GM23338 (cell line): Measurements from ENCODE around the gene OPRPN. TPM values are rescaled to one million over a fixed set of nuclear protein-coding genes. Genes with fewer than 3 reads are reported as not detected.

ENCODE experiments used
- ATAC-seq: fragments of 200-7000 bp; cut with Tn5 transposase; 3 replicates; pipeline ENCODE4 v1.9.1; 2020
- DNase-seq: peaks from one replicate; pipeline ENCODE4 v3.0.0-alpha.2; 2015; ENCODE audit warnings: low spot score
- H2AFZ ChIP-seq: fragments of 200-600 bp; sonication (generic); 2 replicates; pipeline ENCODE4 v1.8.0; 2016; ENCODE audit warnings: antibody characterized with exemption, mild to moderate bottlenecking, moderate library complexity
- H3F3A ChIP-seq: fragments of 200-600 bp; sonication (generic); replicated peaks from 2 replicates; pipeline ENCODE4 v1.8.0; 2017; ENCODE audit warnings: antibody characterized with exemption, mixed run types, low read depth
- H3K27ac ChIP-seq: fragments of 200-600 bp; sonication (generic); 2 replicates; pipeline ENCODE4 v1.6.1; 2016; ENCODE audit warnings: low read depth
- H3K27me3 ChIP-seq: fragments of 200-600 bp; sonication (generic); 2 replicates; pipeline ENCODE4 v1.8.0; 2016; ENCODE audit warnings: mild to moderate bottlenecking, mixed run types, moderate library complexity; ENCODE audit not compliant: insufficient read depth
- H3K36me3 ChIP-seq: fragments of 200-600 bp; sonication (generic); 2 replicates; pipeline ENCODE4 v1.8.0; 2016; ENCODE audit warnings: mild to moderate bottlenecking; ENCODE audit not compliant: insufficient read depth
- H3K4me1 ChIP-seq: fragments of 200-600 bp; sonication (generic); 2 replicates; pipeline ENCODE4 v1.8.0; 2016; ENCODE audit warnings: mild to moderate bottlenecking, moderate library complexity; ENCODE audit not compliant: insufficient read depth
- H3K4me2 ChIP-seq: fragments of 200-600 bp; sonication (generic); 2 replicates; pipeline ENCODE4 v1.7.1; 2017; ENCODE audit warnings: mixed run types
- H3K4me3 ChIP-seq: fragments of 200-600 bp; sonication (generic); 2 replicates; pipeline ENCODE4 v1.6.1; 2016; ENCODE audit warnings: mixed run types
- H3K79me2 ChIP-seq: fragments of 200-600 bp; sonication (generic); replicated peaks from 2 replicates; pipeline ENCODE4 v1.8.0; 2017; ENCODE audit warnings: mild to moderate bottlenecking; ENCODE audit not compliant: insufficient read depth
- H3K9me2 ChIP-seq: fragments of 200-600 bp; sonication (generic); 2 replicates; pipeline ENCODE4 v1.8.0; 2017; ENCODE audit not compliant: insufficient read depth
- H4K20me1 ChIP-seq: fragments of 200-600 bp; sonication (generic); replicated peaks from 2 replicates; pipeline ENCODE4 v1.8.0; 2017; ENCODE audit warnings: mild to moderate bottlenecking; ENCODE audit not compliant: insufficient read depth
- H3K27ac Mint-ChIP-seq: 2 replicates; pipeline ENCODE4 v1.8.0; 2020; ENCODE audit warnings: inconsistent platforms, mild to moderate bottlenecking, moderate library complexity, mixed read lengths
- H3K27me3 Mint-ChIP-seq: 3 replicates; pipeline ENCODE4 v1.8.0; 2022; ENCODE audit warnings: low read depth, mild to moderate bottlenecking, moderate library complexity, mixed read lengths, inconsistent platforms; ENCODE audit not compliant: insufficient read depth, poor library complexity
- H3K36me3 Mint-ChIP-seq: 3 replicates; pipeline ENCODE4 v1.8.0; 2021; ENCODE audit warnings: low read depth, mild to moderate bottlenecking, inconsistent platforms, moderate library complexity, mixed read lengths
- H3K4me1 Mint-ChIP-seq: 3 replicates; pipeline ENCODE4 v1.8.0; 2020; ENCODE audit warnings: mild to moderate bottlenecking, inconsistent platforms, mixed read lengths
- H3K4me3 Mint-ChIP-seq: 3 replicates; pipeline ENCODE4 v1.8.0; 2021; ENCODE audit warnings: moderate library complexity, mild to moderate bottlenecking, inconsistent platforms, mixed read lengths
- H3K9me3 Mint-ChIP-seq: 3 replicates; pipeline ENCODE4 v1.8.0; 2020; ENCODE audit warnings: moderate library complexity, mild to moderate bottlenecking, inconsistent platforms, mixed read lengths
- CREB1 ChIP-seq: fragments of 250-450 bp; sonication (Bioruptor Pico); IDR thresholded peaks from 2 replicates; pipeline ENCODE4 v1.5.0; 2020; ENCODE audit warnings: low read depth, mild to moderate bottlenecking, moderate library complexity
- CTCF ChIP-seq, 2 experiments: fragments of 200-600 bp in 1 of 2; sonication (generic) in 1 of 2; conservative IDR thresholded peaks; 2 replicates each; pipeline versions ENCODE4 v1.5.1 to v1.6.1; 2016 to 2017; ENCODE audit warnings: antibody characterized with exemption in 2 of 2, low read depth in 2 of 2, mild to moderate bottlenecking in 2 of 2, moderate library complexity in 1 of 2
- ETS1 ChIP-seq: IDR thresholded peaks from 2 replicates; pipeline ENCODE4 v1.6.1; 2016; ENCODE audit warnings: antibody characterized with exemption
- EZH2 ChIP-seq: fragments of 200-600 bp; sonication (generic); IDR thresholded peaks from one replicate; pipeline ENCODE4 v1.8.0; 2017; ENCODE audit warnings: antibody characterized with exemption, mild to moderate bottlenecking, low read depth; ENCODE audit not compliant: unreplicated experiment
- EZH2phosphoT487 ChIP-seq: fragments of 200-600 bp; sonication (generic); IDR thresholded peaks from one replicate; pipeline ENCODE4 v1.8.1; 2018; ENCODE audit warnings: antibody characterized with exemption; ENCODE audit not compliant: unreplicated experiment
- JUNB ChIP-seq: IDR thresholded peaks from one replicate; pipeline ENCODE4 v1.6.1; 2016; ENCODE audit warnings: antibody characterized with exemption; ENCODE audit not compliant: unreplicated experiment
- NANOG ChIP-seq: IDR thresholded peaks from 2 replicates; pipeline ENCODE4 v1.6.1; 2016; ENCODE audit warnings: antibody characterized with exemption, borderline replicate concordance
- POLR2AphosphoS5 ChIP-seq: IDR thresholded peaks from 2 replicates; pipeline ENCODE4 v1.6.1; 2016; ENCODE audit warnings: antibody characterized with exemption, low read depth
- REST ChIP-seq: IDR thresholded peaks from one replicate; pipeline ENCODE4 v1.6.1; 2018; ENCODE audit warnings: antibody characterized with exemption; ENCODE audit not compliant: unreplicated experiment
- STAT1 ChIP-seq: IDR thresholded peaks from one replicate; pipeline ENCODE4 v1.6.1; 2016; ENCODE audit warnings: antibody characterized with exemption; ENCODE audit not compliant: unreplicated experiment
- ZNF114 ChIP-seq: fragments of 250-450 bp; sonication (Bioruptor Pico); IDR thresholded peaks from 2 replicates; pipeline ENCODE4 v1.5.0; 2020; ENCODE audit warnings: mild to moderate bottlenecking, moderate library complexity
- ZNF331 ChIP-seq: fragments of 250-450 bp; sonication (Bioruptor Pico); IDR thresholded peaks from 2 replicates; pipeline ENCODE4 v1.5.0; 2020; ENCODE audit warnings: low read depth, mild to moderate bottlenecking, moderate library complexity
- ZNF462 ChIP-seq: fragments of 250-450 bp; sonication (Bioruptor Pico); IDR thresholded peaks from 2 replicates; pipeline ENCODE4 v1.5.0; 2020; ENCODE audit warnings: mild to moderate bottlenecking, moderate library complexity
- polyA plus RNA-seq: library from polyadenylated mRNA; unstranded; fragments of >200 nt; fragmentation: Nextera tagmentation; extraction: Ambion mirVana; gene quantifications from 2 replicates; pipeline ENCODE4 v1.2.1, GENCODE V29; 2016
- total RNA-seq: library from RNA; depleted of rRNA; stranded (reverse); fragments of >200 nt; shearing (Covaris generic); gene quantifications from 2 replicates; pipeline ENCODE4 v1.2.3, GENCODE V29; 2014

Gene OPRPN
- total and polyA plus RNA-seq, 2 experiments from 2014 or later = not detected

GRCh38 chr4:70364002-70364401, 33.7 kb upstream of the OPRPN start:
- Histone ChIP-seq H4K20me1 (no peaks in the 10 kb centered on the region), H3K4me2 (no peak overlapping the region), H3K27me3 (no peaks in the 10 kb centered on the region), H3K36me3 (no peaks in the 10 kb centered on the region), H3K4me3 (no peak overlapping the region), H3K27ac (no peak overlapping the region), H3K4me1 (no peaks in the 10 kb centered on the region), H3F3A (no peaks in the 10 kb centered on the region), H3K79me2 (no peaks in the 10 kb centered on the region), H2AFZ (no peak overlapping the region), H3K9me2 (no peaks in the 10 kb centered on the region; the same call in 1 of the 2 replicates)
- no peak overlapping the region for H3K27ac Mint-ChIP-seq
- H3K9me3 Mint-ChIP-seq = peaks cover 3% of the 10 kb centered on the region; the same call in 2 of the 3 replicates
- no peak for TF ChIP-seq ZNF331
- TF ChIP-seq ZNF462 (CRISPR knock-in tag) = no peak
- no peak for TF ChIP-seq ZNF114 (CRISPR knock-in tag)
- TF ChIP-seq ETS1 = no peak
- no peak for TF ChIP-seq POLR2AphosphoS5
- TF ChIP-seq JUNB = no peak
- no peak for TF ChIP-seq CREB1 (CRISPR knock-in tag)
- TF ChIP-seq EZH2phosphoT487 = no peak
- no peak for TF ChIP-seq STAT1
- no peak for TF ChIP-seq CTCF (conservative IDR thresholded peaks at IDR 0.05; ENCODE audit: low read depth in 2 of 2)
- TF ChIP-seq NANOG = no peak
- TF ChIP-seq EZH2 = no peak
- no peak for TF ChIP-seq REST
- DNase-seq (no peak), ATAC-seq (no peak)
- no peaks in the 10 kb centered on the region; the same call in 1 of the 3 replicates for H3K4me1 Mint-ChIP-seq
- no peaks in the 10 kb centered on the region for H3K36me3 Mint-ChIP-seq
- no peak overlapping the region for H3K4me3 Mint-ChIP-seq
- H3K27me3 Mint-ChIP-seq = no peaks in the 10 kb centered on the region
